Gastrocnemius medialis (tissue), 4 donors: Measurements from ENCODE around the gene SSBP1.
A peak's percentile ranks its signal among the peaks of the same experiment; 100 is the strongest.

Source experiments
- CTCF ChIP-seq, 5 experiments: fragments of 450-650 bp in 3 of 5; fragments of 200-600 bp in 2 of 5; sonication (generic) in 2 of 5; IDR thresholded peaks in 4 of 5; conservative IDR thresholded peaks in 1 of 5; 1 replicate in 4 of 5; 2 replicates in 1 of 5; pipeline ENCODE4 v1.5.1; 2016 to 2019; ENCODE audit warnings: antibody characterized with exemption in 5 of 5, mild to moderate bottlenecking in 3 of 5, moderate library complexity in 3 of 5
- POLR2A ChIP-seq, 2 donors: fragments of 450-650 bp; IDR thresholded peaks; one replicate each; pipeline ENCODE4 v1.6.1; 2017; ENCODE audit warnings: antibody characterized with exemption in 2 of 2, mild to moderate bottlenecking in 2 of 2, moderate library complexity in 2 of 2

DNA sequence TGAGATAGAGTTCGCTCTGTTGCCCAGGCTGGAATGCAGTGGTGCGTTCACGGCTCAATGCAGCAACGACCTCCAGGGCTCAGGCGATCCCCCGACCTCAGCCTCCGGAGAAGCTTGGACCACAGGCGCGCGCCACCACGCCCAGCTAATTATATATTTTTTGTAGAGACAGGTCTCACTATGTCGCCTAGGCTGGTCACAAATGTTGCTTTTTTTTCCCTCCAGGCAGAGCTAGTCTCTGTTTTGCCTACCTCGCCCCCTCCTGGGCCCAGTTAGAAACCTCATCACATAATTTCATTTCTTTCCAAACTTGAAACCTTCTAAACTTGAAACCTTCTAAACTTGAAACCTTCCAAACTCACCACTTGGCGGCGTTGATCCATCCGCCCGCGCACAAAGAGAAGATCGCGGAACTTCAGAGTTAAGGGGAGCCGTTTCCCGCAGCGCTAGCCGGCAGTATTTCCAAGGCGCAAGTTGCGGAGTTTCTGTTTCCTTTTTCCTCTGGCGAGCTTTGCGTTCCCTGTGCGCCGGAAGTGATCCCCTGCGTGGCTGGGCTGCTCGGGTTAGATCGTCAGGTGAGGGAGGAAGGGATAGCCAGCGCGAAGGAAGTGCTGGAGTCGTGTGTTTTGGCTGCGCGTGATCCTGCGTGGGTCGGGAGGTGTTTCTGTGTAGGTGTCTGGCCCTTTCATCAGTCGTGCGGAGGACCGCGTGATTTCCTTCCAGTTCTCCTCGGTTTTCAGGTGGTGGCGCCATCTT lies at the start of gene SSBP1:
- TF ChIP-seq CTCF (IDR thresholded peaks at IDR 0.05 in 4 of 5, conservative IDR thresholded peaks at IDR 0.05 in 1 of 5) (peak; percentile 68 to 80 (median 76)), POLR2A (IDR thresholded peaks at IDR 0.05) (peak; percentile 57 to 67)
